Measurements from ENCODE around the gene GPR27. TPM values are rescaled to one million over a fixed set of nuclear protein-coding genes. Genes with fewer than 3 reads are reported as not detected.

Gene GPR27
- total RNA-seq (2014; rRNA removed; shearing (Covaris generic)), result not detected in 2 replicates

- DNase-seq (ENCODE audit: low spot score), result no peak
These were observed at the start of gene GPR27 for GRCh38 chr3:71753701-71754609. Gene GPR27 (plus strand): TSS chr3:71753855. CDS start chr3:71754050, 195 bp downstream.

GRCh38 chr3:71704915-71705314 lies 48.7 kb upstream of the GPR27 start:
- DNase-seq (ENCODE audit: low spot score), result no peak

GRCh38 chr3:71705681-71706080 lies 48.0 kb upstream of the GPR27 start:
- DNase-seq (ENCODE audit: low spot score), result no peak

GRCh38 chr3:71707595-71707994 lies 46.1 kb upstream of the GPR27 start:
- DNase-seq (ENCODE audit: low spot score), result no peak

GRCh38 chr3:71708476-71709105 lies 45.1 kb upstream of the GPR27 start:
- DNase-seq (ENCODE audit: low spot score), result no peak

- no peak for DNase-seq (ENCODE audit: low spot score)
These were observed 43.6 kb upstream of the GPR27 start for GRCh38 chr3:71709908-71710511.

GRCh38 chr3:71710906-71711494 lies 42.7 kb upstream of the GPR27 start:
- DNase-seq (ENCODE audit: low spot score), result peak; percentile 41

- DNase-seq (ENCODE audit: low spot score), result peak; percentile 16
These were observed 40.6 kb upstream of the GPR27 start for GRCh38 chr3:71713041-71713440.

GRCh38 chr3:71714595-71714994 lies 39.1 kb upstream of the GPR27 start:
- DNase-seq (ENCODE audit: low spot score), result no peak

- DNase-seq (ENCODE audit: low spot score), result no peak
These were observed 35.6 kb upstream of the GPR27 start for GRCh38 chr3:71718072-71718471.

GRCh38 chr3:71721002-71721401 lies 32.7 kb upstream of the GPR27 start:
- no peak for DNase-seq (ENCODE audit: low spot score)

- DNase-seq (ENCODE audit: low spot score), result no peak
These were observed 32.0 kb upstream of the GPR27 start for GRCh38 chr3:71721651-71722157.

- no peak for DNase-seq (ENCODE audit: low spot score)
These were observed 31.0 kb upstream of the GPR27 start for GRCh38 chr3:71722693-71723092.

- no peak for DNase-seq (ENCODE audit: low spot score)
These were observed 30.0 kb upstream of the GPR27 start for GRCh38 chr3:71723452-71724170.

GRCh38 chr3:71724171-71724453 lies 29.5 kb upstream of the GPR27 start:
- no peak for DNase-seq (ENCODE audit: low spot score)

- DNase-seq (ENCODE audit: low spot score), result no peak
These were observed 28.9 kb upstream of the GPR27 start for GRCh38 chr3:71724584-71725270.

- DNase-seq (ENCODE audit: low spot score), result no peak
These were observed 28.2 kb upstream of the GPR27 start, which contains the start of gene EIF4E3 for GRCh38 chr3:71725271-71725991. Gene EIF4E3 (minus strand): TSS chr3:71725402. CDS start chr3:71725367, 35 bp downstream.

GRCh38 chr3:71726146-71726545 lies 27.5 kb upstream of the GPR27 start:
- DNase-seq (ENCODE audit: low spot score), result no peak

GRCh38 chr3:71728632-71729342 lies 24.9 kb upstream of the GPR27 start:
- DNase-seq (ENCODE audit: low spot score), result no peak
